GM21526 (cell line): ENCODE measurements around the gene PPP1R8.
"Not testable (repeated sequence)": the region's sequence is repeated elsewhere in the genome, so short reads cannot be mapped to it uniquely, and the experiment has no call there.

Source experiments
- ATAC-seq: cut with Tn5 transposase; IDR thresholded peaks from one replicate; pipeline ENCODE4 v1.9.1; 2021; ENCODE audit warnings: moderate library complexity; ENCODE audit not compliant: unreplicated experiment, low FRiP score

Gene PPP1R8

DNA sequence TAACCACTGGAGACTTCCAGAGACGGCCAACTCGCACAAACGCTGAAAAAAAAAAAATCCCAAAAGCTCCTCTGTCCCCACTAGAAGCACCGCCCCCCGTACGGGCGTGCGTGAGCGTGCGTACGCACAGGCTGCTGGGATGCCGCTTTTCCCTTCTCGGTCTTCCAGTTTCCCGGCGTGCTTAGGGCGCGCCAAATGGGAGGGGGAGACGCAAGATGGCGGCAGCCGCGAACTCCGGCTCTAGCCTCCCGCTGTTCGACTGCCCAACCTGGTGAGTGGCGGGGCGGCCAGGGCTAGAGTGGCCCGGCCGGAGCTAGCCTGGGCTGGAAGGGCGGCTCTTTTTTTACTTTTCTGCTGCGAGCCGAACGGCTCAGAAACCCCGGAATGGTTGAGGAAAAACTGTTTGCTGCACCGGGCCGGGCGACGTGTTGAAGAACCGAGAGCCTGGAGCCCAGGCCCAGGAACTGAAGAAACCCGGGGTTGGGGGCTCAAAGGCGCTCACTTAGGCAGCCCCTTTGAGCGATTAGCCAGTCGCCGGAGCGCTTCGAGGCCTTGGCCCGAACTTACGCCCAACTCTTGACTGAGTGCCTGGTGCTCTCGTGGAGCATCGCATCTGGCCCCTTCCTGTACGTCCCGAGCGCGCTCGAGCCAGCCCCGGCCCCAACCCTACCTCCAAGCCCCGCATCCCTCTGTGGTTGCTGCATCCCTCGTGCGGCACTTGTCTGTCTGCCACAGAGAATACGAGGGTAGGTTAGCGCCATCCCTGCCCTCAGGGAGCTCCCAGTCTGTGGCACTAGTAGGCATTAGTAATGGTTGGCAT, at the start of gene PPP1R8:
Gene PPP1R8 (plus strand): TSS at position 162 of the 820 bp plus-strand sequence. CDS start 54 bp downstream, at position 216.
- ATAC-seq = no peak

DNA sequence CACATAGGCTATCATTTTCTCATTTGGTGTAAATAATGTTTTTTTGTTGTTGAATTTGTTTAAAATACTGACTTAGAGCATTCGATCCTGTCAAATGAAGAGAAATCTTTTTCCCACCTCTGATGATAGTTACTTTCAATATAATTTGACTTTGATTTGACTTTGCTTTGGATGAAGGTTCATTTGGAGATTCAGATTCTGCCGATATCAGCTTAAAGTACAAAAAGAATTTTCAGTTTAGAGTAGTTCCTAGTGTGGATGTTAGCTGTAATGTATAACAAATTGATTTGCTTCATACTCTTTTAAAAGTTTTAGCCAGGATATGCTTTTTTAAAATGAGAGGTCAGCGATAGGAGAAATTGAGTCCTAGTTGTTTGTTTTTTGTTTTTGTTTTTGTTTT, 47.6 kb upstream of the PPP1R8 start:
- no peak for ATAC-seq

DNA sequence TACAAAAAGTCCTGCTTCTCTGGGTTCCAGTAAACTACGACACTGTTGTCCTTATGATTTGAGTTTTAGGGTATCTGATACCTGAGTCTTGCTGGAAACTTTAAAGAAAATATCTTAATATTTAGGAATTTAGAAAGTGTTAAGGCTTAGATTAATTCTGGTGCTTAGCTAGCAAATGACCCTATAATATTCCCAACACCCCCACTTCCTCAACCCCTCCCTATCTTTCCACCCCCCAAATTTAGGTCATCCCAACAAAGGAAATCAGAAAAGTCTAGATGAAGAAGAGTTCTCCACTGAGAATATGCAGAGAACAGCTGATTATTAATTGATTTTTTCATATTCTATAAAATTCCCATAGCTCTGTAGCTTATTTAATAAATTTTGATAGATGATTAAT, 45.9 kb upstream of the PPP1R8 start:
- no peak for ATAC-seq

DNA sequence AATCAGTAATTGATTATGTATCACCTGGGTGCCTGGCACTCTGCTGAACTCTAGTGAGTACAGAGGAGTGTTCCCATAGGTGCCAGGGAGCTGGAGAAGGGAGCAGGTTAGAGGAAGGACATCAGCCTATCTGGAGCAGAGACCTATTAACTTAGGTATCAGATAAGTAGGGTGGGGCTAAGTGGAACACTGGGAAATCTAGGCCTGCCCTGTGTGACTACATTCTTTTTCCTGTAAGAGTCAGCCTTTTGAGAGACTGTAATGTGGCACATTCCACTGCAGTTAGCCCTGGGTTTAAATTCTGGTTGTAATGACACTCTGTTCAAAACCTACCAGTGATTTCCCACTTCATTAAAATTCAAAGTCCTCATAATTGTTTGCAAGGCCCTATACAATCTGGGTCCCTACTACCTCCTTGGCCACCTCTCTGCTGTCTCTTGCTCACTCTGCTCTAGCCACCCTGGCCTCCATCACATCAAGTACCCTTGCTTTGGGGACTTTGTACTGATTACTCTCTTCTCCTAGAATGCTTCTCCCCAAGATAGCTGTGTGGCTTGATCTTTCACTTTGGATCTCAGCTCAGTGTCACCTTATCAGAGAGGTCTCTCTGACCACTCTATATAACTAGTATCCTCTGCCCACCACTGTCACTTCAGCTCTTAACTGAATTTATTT, 44.7 kb upstream of the PPP1R8 start:
- ATAC-seq = no peak

DNA sequence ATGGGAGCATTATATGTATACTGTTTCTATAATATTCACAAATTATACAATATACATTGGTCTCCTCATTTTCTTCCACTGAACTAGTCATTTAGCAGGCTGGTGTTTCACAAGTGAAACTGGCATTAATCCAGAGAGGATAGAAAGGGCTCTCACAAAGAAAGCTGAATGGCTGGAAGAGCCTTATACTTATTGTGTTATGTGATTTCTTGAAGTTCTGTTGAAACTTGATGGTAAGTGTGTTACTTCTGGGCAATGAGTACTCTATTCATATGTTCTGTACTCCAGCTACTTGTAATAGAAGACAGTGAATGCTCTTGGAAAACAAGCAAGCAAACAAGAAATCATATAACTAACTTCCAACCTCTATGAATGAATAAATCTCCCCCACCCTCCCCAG, 42.7 kb upstream of the PPP1R8 start:
- no peak for ATAC-seq

DNA sequence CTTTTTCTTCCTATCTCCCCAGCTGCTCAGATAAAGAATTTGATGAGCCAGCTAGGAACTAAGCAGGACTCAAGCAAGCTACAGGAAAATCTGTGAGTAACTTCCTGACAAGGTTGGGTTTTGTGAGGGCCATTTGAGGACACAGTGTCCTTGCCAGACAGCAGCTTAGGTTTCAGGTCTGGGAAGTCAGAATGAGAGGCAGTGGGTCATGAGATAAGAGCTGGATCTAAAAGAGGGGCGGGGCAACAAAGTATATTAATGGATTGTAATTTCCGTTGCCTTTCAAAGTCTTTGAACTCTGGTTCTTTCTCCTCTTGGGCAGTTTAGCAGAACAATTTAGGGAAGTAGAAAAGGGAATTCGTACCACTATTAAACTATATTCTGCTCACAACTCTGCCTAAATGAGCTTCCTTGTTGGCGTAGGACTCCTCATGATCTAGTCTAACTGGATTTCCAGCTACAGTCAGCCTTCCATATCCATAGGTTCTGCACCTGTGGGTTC, 41.0 kb upstream of the PPP1R8 start:
- no peak for ATAC-seq

GRCh38 chr1:27790270-27790669, 40.3 kb upstream of the PPP1R8 start:
- ATAC-seq = not testable (repeated sequence)

DNA sequence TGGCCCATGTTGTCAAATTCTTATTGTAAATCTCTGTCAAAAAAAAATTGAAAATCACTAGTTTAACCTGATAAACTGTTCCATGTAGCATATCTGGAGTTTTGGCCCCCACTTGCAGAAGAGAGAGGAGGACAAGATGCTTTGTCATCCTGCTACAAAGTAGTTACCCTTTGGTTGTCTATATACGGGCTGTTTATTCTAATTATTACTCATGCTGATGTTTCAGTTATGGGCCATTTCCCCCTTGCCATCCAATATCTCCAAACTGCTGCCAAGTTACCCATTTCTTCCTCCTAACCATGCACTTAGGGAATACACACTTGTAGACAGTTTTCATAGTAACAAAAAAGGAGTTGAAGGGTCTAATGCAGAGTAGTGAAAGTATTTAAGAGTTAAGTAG, 35.0 kb upstream of the PPP1R8 start:
- no peak for ATAC-seq

- no peak for ATAC-seq
These were observed 25.8 kb upstream of the PPP1R8 start for GRCh38 chr1:27804791-27805190.

DNA sequence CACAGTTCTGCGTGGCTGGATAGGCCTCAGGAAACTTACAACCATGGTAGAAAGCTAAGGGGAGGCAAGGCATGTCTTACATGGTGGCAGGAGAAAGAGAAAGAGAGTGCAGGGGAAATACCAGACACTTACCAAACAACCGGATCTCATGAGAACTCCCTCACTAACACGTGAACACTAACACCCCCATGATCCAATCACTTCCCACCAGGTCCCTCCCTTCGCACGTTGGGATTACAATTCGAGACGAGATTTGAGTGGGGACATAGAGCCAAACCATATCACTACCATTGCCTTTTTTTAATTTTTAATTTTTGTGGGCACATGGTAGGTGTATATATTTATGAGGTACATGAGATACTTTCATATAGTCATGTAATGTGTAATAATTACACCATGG, 23.8 kb upstream of the PPP1R8 start:
- no peak for ATAC-seq

- no peak for ATAC-seq
These were observed 23.2 kb upstream of the PPP1R8 start for GRCh38 chr1:27807385-27807784.

DNA sequence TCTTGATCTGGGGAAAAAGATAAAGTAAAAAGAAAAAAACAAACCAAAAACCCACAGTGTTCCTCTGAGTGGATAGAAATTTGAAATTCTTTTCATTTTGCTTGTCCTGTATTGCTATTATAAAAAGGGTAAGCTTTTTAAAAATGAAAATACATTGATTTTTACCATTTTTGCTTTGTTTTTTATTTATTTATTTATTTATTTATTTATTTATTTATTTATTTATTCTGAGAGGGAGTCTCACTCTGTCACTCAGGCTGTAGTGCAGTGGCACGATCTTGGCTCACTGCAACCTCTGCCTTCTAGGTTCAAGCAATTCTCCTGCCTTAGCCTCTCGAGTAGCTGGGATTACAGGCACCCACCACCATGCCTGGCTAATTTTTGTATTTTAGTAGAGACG, 22.5 kb upstream of the PPP1R8 start:
- not testable (repeated sequence) for ATAC-seq

DNA sequence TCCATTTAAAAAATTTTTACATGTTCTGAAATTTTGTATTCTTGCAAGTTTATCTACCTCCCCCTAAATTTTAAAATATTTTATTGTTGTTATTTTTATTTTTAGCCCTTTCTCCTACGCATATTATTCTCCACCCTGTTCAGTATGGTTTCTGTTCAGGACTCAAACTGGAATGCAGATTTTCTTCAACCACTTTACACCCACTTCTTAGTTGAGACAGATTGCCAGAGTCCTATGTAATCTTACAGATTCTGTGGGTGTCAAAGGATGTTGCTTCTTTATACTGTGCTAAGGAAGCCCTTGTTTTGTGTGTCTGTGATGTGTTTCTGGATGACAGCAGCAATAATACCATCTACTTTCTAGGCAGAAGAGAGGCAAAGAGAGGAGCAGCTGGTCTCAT, 20.7 kb upstream of the PPP1R8 start:
- no peak for ATAC-seq

GRCh38 chr1:27811741-27812500, 18.7 kb upstream of the PPP1R8 start:
- no peak for ATAC-seq

- ATAC-seq = no peak
These were observed 13.5 kb upstream of the PPP1R8 start for GRCh38 chr1:27816921-27817630.

GRCh38 chr1:27821761-27822315, 8.7 kb upstream of the PPP1R8 start:
- ATAC-seq = no peak

- ATAC-seq = no peak
These were observed 6.8 kb upstream of the PPP1R8 start for GRCh38 chr1:27823784-27824183.

- ATAC-seq = no peak
These were observed 6.2 kb upstream of the PPP1R8 start for GRCh38 chr1:27824411-27824810.

DNA sequence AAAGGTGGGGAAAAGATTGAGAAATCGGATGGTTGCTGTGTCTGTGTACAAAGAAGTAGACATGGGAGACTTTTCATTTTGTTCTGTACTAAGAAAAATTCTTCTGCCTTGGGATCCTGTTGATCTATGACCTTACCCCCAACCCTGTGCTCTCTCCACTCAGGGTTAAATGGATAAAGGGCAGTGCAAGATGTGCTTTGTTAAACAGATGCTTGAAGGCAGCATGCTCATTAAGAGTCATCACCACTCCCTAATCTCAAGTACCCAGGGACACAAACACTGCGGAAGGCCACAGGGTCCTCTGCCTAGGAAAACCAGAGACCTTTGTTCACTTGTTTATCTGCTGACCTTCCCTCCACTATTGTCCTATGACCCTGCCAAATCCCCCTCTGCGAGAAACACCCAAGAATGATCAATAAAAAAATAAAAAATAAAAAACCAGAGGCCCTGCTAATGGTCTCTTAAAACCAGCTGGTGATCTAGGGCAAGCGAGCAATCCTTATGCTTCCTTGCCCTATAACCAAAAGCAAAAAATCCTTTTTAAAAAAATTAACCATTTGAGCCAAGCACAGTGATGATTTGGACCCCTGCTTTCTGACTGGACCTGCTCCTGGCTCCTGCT, 1.1 kb upstream of the PPP1R8 start:
- ATAC-seq = not testable (repeated sequence)
